Activated B cell treated with CpG ODN at 0.5 μM for 24 hours (primary cell): ENCODE measurements around the gene REST. TPM values are rescaled to one million over a fixed set of nuclear protein-coding genes. Genes with fewer than 3 reads are reported as not detected.

Experiments used
- ATAC-seq: fragments of 200-7000 bp; cut with Tn5 transposase; one replicate; pipeline ENCODE4 v1.10.0; 2021; ENCODE audit warnings: low read depth, mild to moderate bottlenecking, moderate library complexity
- CTCF ChIA-PET: fragments of 350-600 bp; sonication (Branson Sonifier 250); formaldehyde crosslinking; loops from one replicate; lab custom pipeline; 2021; ENCODE audit warnings: antibody characterized with exemption; lab: Charles Lee
- POLR2A ChIA-PET: fragments of 350-600 bp; sonication (Branson Sonifier 250); formaldehyde crosslinking; loops from one replicate; lab custom pipeline; 2021; ENCODE audit warnings: antibody characterized with exemption; lab: Charles Lee
- DNase-seq: peaks from one replicate; pipeline ENCODE4 v3.0.0; 2022
- H3K27ac Mint-ChIP-seq: one replicate; pipeline ENCODE4 v1.8.0; 2020; ENCODE audit warnings: mixed read lengths
- H3K27me3 Mint-ChIP-seq: one replicate; pipeline ENCODE4 v1.8.0; 2021; ENCODE audit warnings: mixed read lengths
- H3K36me3 Mint-ChIP-seq: one replicate; pipeline ENCODE4 v1.8.0; 2021; ENCODE audit warnings: low read depth, mixed read lengths
- H3K4me1 Mint-ChIP-seq: one replicate; pipeline ENCODE4 v1.8.0; 2021; ENCODE audit warnings: mixed read lengths
- H3K4me3 Mint-ChIP-seq: one replicate; pipeline ENCODE4 v1.8.0; 2020; ENCODE audit warnings: mild to moderate bottlenecking, mixed read lengths
- H3K9me3 Mint-ChIP-seq: one replicate; pipeline ENCODE4 v1.8.0; 2020; ENCODE audit warnings: mixed read lengths
- CTCF ChIP-seq: fragments of 200-600 bp; IDR thresholded peaks from one replicate; pipeline ENCODE4 v1.8.0; 2022; ENCODE audit warnings: antibody characterized with exemption, mild to moderate bottlenecking
- intact Hi-C: fragments of 100-400 bp; cut with micrococcal nuclease; formaldehyde crosslinking; loops from one replicate; pipeline ENCODE4 v1.15.1; 2024
- total RNA-seq: library from RNA; stranded (reverse); gene quantifications from 2 replicates; pipeline ENCODE4 v1.2.3, GENCODE V29; 2022

The REST gene
- total RNA-seq, 1 donor from 2014 or later = 48.3 TPM

- Mint-ChIP-seq H3K9me3 (no peaks in the 10 kb centered on the region), H3K27me3 (no peaks in the 10 kb centered on the region), H3K36me3 (peaks cover 40% of the 10 kb centered on the region), H3K4me3 (no peak overlapping the region), H3K27ac (no peak overlapping the region), H3K4me1 (no peaks in the 10 kb centered on the region)
- POLR2A ChIA-PET = no interaction called here
- intact Hi-C loops = no loop called here
- CTCF ChIA-PET = interaction anchor here (0.7 kb wide), 1 partner anchor 19 kb away, joined by 3 read pairs; no protein-coding TSS in a partner anchor
- no peak for ATAC-seq
- no peak for DNase-seq
- no peak for TF ChIP-seq CTCF
Measured at GRCh38 chr4:56961107-56961500, 53.4 kb downstream of the REST start.

- H3K27me3 Mint-ChIP-seq = no peaks in the 10 kb centered on the region
- CTCF ChIA-PET = no interaction called here
- H3K36me3 Mint-ChIP-seq = peaks cover 68% of the 10 kb centered on the region
- POLR2A ChIA-PET = no interaction called here
- H3K27ac Mint-ChIP-seq = no peak overlapping the region
- H3K4me3 Mint-ChIP-seq = no peak overlapping the region
- ATAC-seq (no peak), DNase-seq (no peak)
- no peak for TF ChIP-seq CTCF
- H3K9me3 Mint-ChIP-seq = peaks cover 7% of the 10 kb centered on the region
- intact Hi-C loops = no loop called here
- H3K4me1 Mint-ChIP-seq = peaks cover 29% of the 10 kb centered on the region
Measured at GRCh38 chr4:56971383-56971782, 63.7 kb downstream of the REST start.

GRCh38 chr4:56972389-56972788 lies 64.7 kb downstream of the REST start:
- ChIA-PET CTCF (no interaction called here), POLR2A (no interaction called here)
- Mint-ChIP-seq H3K4me1 (peaks cover 33% of the 10 kb centered on the region), H3K36me3 (peaks cover 64% of the 10 kb centered on the region), H3K4me3 (no peak overlapping the region), H3K27ac (no peak overlapping the region), H3K27me3 (no peaks in the 10 kb centered on the region), H3K9me3 (peaks cover 7% of the 10 kb centered on the region)
- no peak for TF ChIP-seq CTCF
- DNase-seq (no peak), ATAC-seq (no peak)
- intact Hi-C loops = no loop called here

- Mint-ChIP-seq H3K27ac (no peak overlapping the region), H3K36me3 (peaks cover 66% of the 10 kb centered on the region), H3K9me3 (peaks cover 7% of the 10 kb centered on the region), H3K27me3 (no peaks in the 10 kb centered on the region), H3K4me1 (peaks cover 38% of the 10 kb centered on the region), H3K4me3 (no peak overlapping the region)
- ATAC-seq (no peak), DNase-seq (no peak)
- intact Hi-C loops = no loop called here
- CTCF ChIA-PET = no interaction called here
- POLR2A ChIA-PET = no interaction called here
- TF ChIP-seq CTCF = no peak
Measured at GRCh38 chr4:56972809-56973208, 65.1 kb downstream of the REST start.

- Mint-ChIP-seq H3K27me3 (no peaks in the 10 kb centered on the region), H3K9me3 (peaks cover 7% of the 10 kb centered on the region), H3K36me3 (peaks cover 61% of the 10 kb centered on the region), H3K27ac (no peak overlapping the region), H3K4me3 (no peak overlapping the region), H3K4me1 (peaks cover 38% of the 10 kb centered on the region)
- TF ChIP-seq CTCF = no peak
- ChIA-PET CTCF (no interaction called here), POLR2A (interaction anchor here (0.7 kb wide), 1 partner anchor 20 kb away, joined by 3 read pairs; no protein-coding TSS in a partner anchor)
- ATAC-seq = no peak
- no peak for DNase-seq
- intact Hi-C loops = no loop called here
Measured at GRCh38 chr4:56973336-56973735, 65.6 kb downstream of the REST start.
